HTERT RPE-1 (cell line): Measurements from ENCODE around the gene ING5.

Experiments used
- in situ Hi-C: fragments of 300-500 bp; cut with MboI; formaldehyde crosslinking; loops from 4 replicates; pipeline ENCODE4 v1.14.3; 2020; ENCODE audit warnings: low sequenced_read_pairs

ING5 gene

GRCh38 chr2:241672243-241673188 is 29.3 kb upstream of the ING5 start:
- in situ Hi-C loops, result no loop called here

DNA sequence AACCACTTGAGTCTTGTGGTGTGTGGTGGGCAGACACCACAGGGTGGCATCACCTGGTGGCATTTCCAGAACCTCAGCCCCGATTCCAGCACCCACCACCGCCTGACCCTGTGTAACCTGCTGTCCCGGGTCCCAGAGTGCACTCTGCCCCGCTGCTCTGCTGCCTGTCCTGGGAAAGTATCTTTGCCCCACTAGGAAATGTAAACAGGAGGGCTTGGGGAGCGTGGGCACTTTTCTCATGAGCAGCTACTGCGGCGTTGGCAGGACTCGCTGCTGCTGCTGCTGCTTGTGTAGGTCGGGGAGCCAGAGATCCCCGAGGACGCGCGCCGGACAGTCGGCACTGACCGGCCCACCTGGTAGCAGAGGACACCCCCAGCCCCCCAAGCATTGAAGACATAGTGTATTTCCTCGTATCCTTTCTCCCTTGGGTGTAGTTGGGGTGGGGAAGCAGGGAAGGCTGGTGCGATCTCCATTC is 28.6 kb upstream of the ING5 start:
- in situ Hi-C loops, result no loop called here

- in situ Hi-C loops, result no loop called here
Measured at GRCh38 chr2:241673797-241674725, 27.8 kb upstream of the ING5 start.

- in situ Hi-C loops, result no loop called here
Measured at GRCh38 chr2:241675885-241676284, 26.0 kb upstream of the ING5 start.

DNA sequence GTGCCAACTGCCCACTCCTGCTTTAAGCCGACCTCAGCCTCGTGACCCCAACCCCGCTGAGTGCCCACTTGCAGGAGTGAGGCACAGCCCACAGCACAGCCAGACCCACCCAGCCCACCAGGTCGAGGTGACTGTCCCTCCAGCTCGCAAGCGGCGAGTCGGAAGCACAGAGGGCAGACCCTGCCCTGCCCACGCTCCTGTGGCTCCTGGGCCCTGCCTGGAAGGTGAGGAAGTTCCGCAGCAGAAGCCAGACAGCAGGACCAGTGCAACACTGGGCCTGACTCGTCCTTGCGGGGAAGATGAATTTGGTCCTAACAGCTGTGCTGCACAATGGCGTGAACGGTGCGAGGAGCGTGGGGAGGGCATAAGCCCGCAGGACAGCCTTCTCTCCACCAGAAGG is 25.2 kb upstream of the ING5 start:
- in situ Hi-C loops, result no loop called here

DNA sequence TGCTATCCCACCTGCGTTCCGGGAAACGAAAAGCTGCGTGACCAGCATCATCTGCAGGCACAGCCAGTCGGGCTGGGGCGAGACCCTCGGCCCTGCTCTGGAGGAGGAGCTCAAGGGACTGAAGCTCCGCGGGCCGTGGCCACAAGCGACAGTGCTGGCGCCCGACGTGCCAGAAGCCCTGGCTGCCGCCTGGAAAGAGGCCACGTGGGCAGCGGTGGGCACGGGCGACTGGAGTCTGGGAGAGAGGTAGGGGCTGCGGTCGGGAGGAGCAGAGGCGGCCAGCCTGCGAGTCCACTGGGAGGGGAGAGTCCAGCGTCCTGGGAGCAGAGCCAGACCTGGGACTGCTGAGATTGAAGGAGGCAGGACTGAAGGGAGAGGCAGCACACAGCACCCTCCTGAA is 24.4 kb upstream of the ING5 start:
- in situ Hi-C loops, result no loop called here

GRCh38 chr2:241678307-241678706 is 23.5 kb upstream of the ING5 start:
- in situ Hi-C loops, result no loop called here

DNA sequence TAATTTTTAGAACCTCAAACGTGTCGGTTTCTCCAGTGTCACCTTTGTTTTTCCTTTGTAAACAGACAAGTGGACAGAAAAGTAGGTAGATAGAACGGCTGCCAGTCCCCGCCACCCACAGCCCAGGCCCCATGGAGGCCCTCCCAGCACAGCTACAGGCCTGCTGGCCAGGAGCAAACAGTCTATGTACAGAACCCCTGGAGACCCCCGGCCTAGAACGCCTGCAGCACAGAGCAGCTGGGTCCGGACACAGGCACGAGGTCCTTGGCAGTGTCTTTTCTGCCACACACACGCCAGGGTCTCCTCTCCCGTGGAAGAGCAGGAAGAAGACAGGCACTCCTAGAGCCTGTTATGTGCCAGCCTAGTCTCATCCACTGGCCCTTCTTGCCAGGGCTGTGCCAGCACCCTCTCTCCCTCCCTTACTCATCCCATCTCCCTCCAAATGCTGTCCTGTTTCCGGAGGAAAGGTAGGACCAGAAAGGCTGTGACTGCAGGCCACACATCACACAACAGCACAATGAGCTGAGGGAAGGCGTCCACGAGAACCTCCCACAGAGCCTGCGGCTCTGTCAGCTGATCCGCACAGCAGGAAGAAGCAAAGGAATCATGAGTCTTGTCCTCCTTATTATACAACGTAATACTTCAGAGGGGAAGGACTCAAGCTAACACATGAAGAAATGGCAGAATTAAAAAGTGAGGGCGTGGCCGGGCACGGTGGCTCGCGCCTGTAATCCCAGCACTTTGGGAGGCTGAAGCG is 22.9 kb upstream of the ING5 start:
- in situ Hi-C loops, result no loop called here

GRCh38 chr2:241680044-241680443 is 21.8 kb upstream of the ING5 start:
- in situ Hi-C loops, result no loop called here

DNA sequence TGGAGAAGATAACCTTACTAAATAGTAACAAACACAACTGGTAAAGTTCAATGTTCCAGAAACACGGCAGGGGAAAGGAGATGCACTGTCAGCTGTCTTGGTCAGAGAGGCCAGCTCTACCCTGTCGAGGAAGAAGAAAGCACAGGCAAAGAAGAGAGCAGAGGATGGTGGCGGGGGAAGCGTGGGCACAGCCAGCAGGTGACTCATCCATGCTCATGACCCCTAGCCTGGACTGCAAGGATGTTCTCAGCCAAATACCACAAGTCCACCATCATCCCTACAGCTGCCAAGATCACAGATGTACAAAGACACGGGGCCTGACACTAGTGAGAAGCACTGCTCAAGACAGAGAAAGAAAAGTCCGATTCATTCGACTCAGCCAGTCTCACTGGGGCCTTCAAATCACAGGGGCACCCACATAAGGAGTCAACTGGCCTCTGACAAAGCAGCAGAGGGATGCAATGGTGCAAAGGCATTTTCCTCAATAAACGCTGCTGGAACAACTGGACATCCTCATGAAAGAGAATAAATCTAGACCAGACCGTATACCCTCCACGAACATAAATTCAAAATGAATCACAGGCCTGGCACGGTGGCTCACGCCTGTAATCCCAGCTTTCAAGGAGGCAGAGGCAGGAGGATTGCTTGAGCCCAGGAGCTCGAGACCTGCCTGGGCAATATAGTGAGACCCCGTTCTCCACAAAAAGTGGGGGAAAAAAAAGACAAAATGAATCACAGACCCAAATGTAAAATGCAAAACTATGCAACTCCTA is 20.8 kb upstream of the ING5 start:
- in situ Hi-C loops, result no loop called here

GRCh38 chr2:241686324-241686649 is 15.6 kb upstream of the ING5 start:
- in situ Hi-C loops, result no loop called here

GRCh38 chr2:241686650-241687425 is 15.0 kb upstream of the ING5 start, which contains the start of gene DTYMK:
Gene DTYMK, minus strand, starts transcription at chr2:241686815. Its CDS starts 32 bp downstream, at chr2:241686783.
- in situ Hi-C loops, result no loop called here

DNA sequence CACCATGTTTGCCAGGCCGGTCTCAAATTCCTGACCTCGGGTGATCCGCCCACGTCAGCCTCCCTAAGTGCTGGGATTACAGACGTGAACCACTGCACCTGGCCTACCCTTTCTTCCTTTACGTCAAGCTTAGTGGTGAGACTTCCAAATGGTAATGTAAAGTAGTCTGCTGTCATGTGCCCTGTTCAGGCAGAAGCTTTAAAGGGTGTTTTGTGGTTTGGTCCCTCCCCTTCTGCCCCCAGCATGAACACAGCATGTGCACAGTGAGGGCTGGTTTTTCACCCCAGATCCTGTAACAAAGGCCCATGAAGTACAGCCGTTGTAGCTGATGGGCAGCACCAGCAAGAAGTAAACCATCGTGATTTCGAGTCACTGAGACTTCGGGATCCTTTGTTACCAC is 12.5 kb upstream of the ING5 start:
- in situ Hi-C loops, result no loop called here

- in situ Hi-C loops, result no loop called here
Measured at GRCh38 chr2:241690202-241690717, 11.6 kb upstream of the ING5 start.

DNA sequence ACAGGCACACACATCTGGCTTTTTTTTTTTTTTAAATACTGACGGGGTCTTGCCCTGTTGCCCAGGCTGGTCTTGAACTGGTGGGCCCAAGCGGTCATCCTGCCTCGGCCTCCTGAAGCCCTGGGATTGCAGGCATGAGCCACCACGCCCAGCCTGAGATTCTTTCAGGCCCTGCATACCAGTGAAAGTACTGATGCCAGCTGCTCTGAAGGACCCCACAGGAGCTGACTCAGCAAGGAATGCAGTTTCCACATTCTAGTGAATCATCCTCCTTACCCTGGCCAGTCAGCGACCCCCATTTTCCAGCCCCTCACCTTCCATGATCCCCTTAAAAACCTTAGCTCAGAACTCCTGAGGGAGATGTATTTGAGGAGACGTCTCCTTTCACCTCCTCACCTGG is 9.4 kb upstream of the ING5 start:
- in situ Hi-C loops, result no loop called here

DNA sequence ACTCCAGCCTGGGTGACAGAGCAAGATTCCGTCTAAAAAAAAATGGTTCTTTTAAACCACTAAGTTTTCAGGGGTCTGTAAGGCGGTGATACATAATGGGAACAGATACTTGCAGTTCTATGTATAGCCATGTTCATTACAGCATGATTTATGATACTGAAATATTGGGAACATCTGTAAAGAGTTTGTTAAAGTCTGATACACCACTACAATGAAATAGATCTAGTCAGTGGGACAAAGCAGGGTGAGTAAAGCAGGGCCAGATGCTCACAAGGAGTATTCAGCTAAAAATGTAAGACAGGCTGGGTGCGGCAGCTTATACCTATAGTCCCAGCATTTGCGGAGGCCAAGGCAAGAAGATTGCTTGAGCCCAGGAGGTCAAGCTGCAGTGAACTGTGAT is 6.2 kb upstream of the ING5 start:
- in situ Hi-C loops, result no loop called here

GRCh38 chr2:241701149-241701398 is 765 bp upstream of the ING5 start:
- in situ Hi-C loops, result no loop called here

DNA sequence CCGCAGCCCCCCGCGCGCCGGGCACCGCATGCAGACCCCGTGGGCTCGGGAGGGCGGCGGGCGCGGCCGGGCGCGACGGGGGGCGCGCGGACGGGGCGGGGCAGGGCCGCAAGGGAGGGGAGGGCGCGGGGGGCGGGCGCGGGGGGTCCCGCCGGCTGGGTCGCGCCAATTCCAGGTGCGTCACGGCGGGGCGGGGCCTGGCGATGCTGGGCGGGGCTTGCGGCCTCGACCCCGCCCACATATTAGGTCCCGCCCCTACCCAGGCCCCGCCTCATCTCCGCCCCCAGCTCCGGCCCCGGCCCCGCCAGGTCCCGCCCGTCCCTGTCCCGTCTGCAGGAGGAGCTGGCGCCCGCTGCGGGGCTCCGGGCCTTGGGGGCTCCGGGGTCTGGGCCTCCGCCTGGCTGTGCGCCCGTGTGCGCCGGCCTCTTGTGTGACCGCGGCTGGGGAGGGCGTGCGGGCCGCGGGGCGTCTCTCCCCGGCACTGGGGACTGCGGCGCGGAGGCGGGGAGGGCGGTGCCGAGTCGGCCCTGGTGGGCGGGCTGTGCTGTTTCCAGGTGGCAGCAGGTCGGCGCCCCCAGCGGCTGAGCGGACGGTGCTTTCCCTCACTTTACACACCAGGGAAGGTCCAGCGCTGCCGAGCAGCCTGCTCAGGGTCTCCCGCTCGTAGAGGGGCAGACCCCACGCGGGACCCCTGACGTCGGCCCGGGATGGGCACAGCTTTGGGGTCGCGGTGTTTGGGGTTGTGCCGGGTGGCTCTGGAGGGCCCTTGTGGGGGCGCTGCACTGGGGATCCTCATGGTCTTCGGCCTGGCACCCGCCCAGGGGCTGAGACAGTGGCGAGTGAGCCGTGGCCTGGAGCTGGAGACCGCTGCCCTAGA is 554 bp downstream of the ING5 start:
- in situ Hi-C loops, result no loop called here
